Rectal smooth muscle tissue (tissue), 1 donor: ENCODE measurements around the gene CD96.
"Not testable (repeated sequence)": the region's sequence is repeated elsewhere in the genome, so short reads cannot be mapped to it uniquely, and the experiment has no call there.

Experiments
- H3K27ac ChIP-seq: one replicate; pipeline ENCODE4 v1.7.0; 2013; ENCODE audit warnings: low read depth, low read length, inconsistent platforms
- H3K27me3 ChIP-seq: one replicate; pipeline ENCODE4 v1.7.0; 2013; ENCODE audit warnings: low read length; ENCODE audit not compliant: control insufficient read depth, insufficient read depth
- H3K36me3 ChIP-seq: one replicate; pipeline ENCODE4 v1.7.0; 2013; ENCODE audit warnings: low read length; ENCODE audit not compliant: control insufficient read depth, insufficient read depth
- H3K4me1 ChIP-seq: one replicate; pipeline ENCODE4 v1.7.0; 2013; ENCODE audit warnings: low read length; ENCODE audit not compliant: control insufficient read depth, insufficient read depth
- H3K4me3 ChIP-seq: one replicate; pipeline ENCODE4 v1.7.0; 2013; ENCODE audit warnings: low read length
- H3K9ac ChIP-seq: one replicate; pipeline ENCODE4 v1.7.0; 2013; ENCODE audit warnings: low read length

The CD96 gene

GRCh38 chr3:111652492-111653180 lies 110.6 kb downstream of the CD96 start:
- Histone ChIP-seq H3K4me1 (no peaks in the 10 kb centered on the region), H3K9ac (no peak overlapping the region)

GRCh38 chr3:111653766-111654165 lies 111.8 kb downstream of the CD96 start:
- Histone ChIP-seq H3K4me3 (no peak overlapping the region), H3K4me1 (no peaks in the 10 kb centered on the region), H3K36me3 (no peaks in the 10 kb centered on the region), H3K27ac (no peak overlapping the region), H3K27me3 (no peaks in the 10 kb centered on the region), H3K9ac (no peak overlapping the region)

More at GRCh38 chr3:111652492-111653180, 110.6 kb downstream of the CD96 start:
- H3K36me3 ChIP-seq: no peaks in the 10 kb centered on the region
- no peak overlapping the region for H3K27ac ChIP-seq
- no peaks in the 10 kb centered on the region for H3K27me3 ChIP-seq
- H3K4me3 ChIP-seq: no peak overlapping the region

GRCh38 chr3:111662012-111662411 lies 120.0 kb downstream of the CD96 start:
- H3K4me1 ChIP-seq: no peaks in the 10 kb centered on the region
- no peaks in the 10 kb centered on the region for H3K36me3 ChIP-seq
- H3K4me3 ChIP-seq: no peak overlapping the region
- H3K9ac ChIP-seq: no peak overlapping the region
- H3K27me3 ChIP-seq: no peaks in the 10 kb centered on the region
- H3K27ac ChIP-seq: no peak overlapping the region

GRCh38 chr3:111662907-111663306 lies 120.9 kb downstream of the CD96 start:
- no peak overlapping the region for H3K27ac ChIP-seq
- H3K4me3 ChIP-seq: no peak overlapping the region
- no peaks in the 10 kb centered on the region for H3K36me3 ChIP-seq
- no peaks in the 10 kb centered on the region for H3K4me1 ChIP-seq
- H3K27me3 ChIP-seq: no peaks in the 10 kb centered on the region
- no peak overlapping the region for H3K9ac ChIP-seq

- Histone ChIP-seq H3K36me3 (no peaks in the 10 kb centered on the region), H3K9ac (no peak overlapping the region), H3K27me3 (no peaks in the 10 kb centered on the region), H3K27ac (no peak overlapping the region), H3K4me3 (no peak overlapping the region), H3K4me1 (no peaks in the 10 kb centered on the region)
These were observed 124.2 kb downstream of the CD96 start for GRCh38 chr3:111666041-111666735.

GRCh38 chr3:111667170-111667569 lies 125.2 kb downstream of the CD96 start:
- Histone ChIP-seq H3K9ac (no peak overlapping the region), H3K36me3 (no peaks in the 10 kb centered on the region), H3K27me3 (no peaks in the 10 kb centered on the region), H3K27ac (no peak overlapping the region), H3K4me1 (no peaks in the 10 kb centered on the region), H3K4me3 (no peak overlapping the region)

GRCh38 chr3:111667621-111668239 lies 125.7 kb downstream of the CD96 start:
- Histone ChIP-seq H3K27me3 (no peaks in the 10 kb centered on the region), H3K4me3 (no peak overlapping the region), H3K36me3 (no peaks in the 10 kb centered on the region), H3K9ac (no peak overlapping the region), H3K4me1 (no peaks in the 10 kb centered on the region), H3K27ac (no peak overlapping the region)

- Histone ChIP-seq H3K9ac (no peak overlapping the region), H3K27ac (no peak overlapping the region), H3K27me3 (no peaks in the 10 kb centered on the region), H3K4me1 (no peaks in the 10 kb centered on the region), H3K36me3 (no peaks in the 10 kb centered on the region), H3K4me3 (no peak overlapping the region)
These were observed 126.3 kb downstream of the CD96 start for GRCh38 chr3:111668326-111668725.

- Histone ChIP-seq H3K4me1 (no peaks in the 10 kb centered on the region), H3K9ac (peak overlapping the region; percentile 21), H3K36me3 (no peaks in the 10 kb centered on the region), H3K27ac (no peak overlapping the region), H3K4me3 (no peak overlapping the region), H3K27me3 (no peaks in the 10 kb centered on the region)
These were observed 127.0 kb downstream of the CD96 start for GRCh38 chr3:111668888-111669488.

- no peak overlapping the region for H3K9ac ChIP-seq
- no peak overlapping the region for H3K4me3 ChIP-seq
- no peaks in the 10 kb centered on the region for H3K4me1 ChIP-seq
- H3K27ac ChIP-seq: no peak overlapping the region
- no peaks in the 10 kb centered on the region for H3K27me3 ChIP-seq
- H3K36me3 ChIP-seq: no peaks in the 10 kb centered on the region
These were observed 128.1 kb downstream of the CD96 start for GRCh38 chr3:111669926-111670630.

- not testable (repeated sequence) for H3K27ac ChIP-seq, H3K27me3 ChIP-seq, H3K4me3 ChIP-seq, H3K36me3 ChIP-seq, H3K4me1 ChIP-seq, H3K9ac ChIP-seq
These were observed 130.5 kb downstream of the CD96 start for GRCh38 chr3:111672461-111672860.

GRCh38 chr3:111675846-111676210 lies 133.8 kb downstream of the CD96 start:
- Histone ChIP-seq H3K4me1 (no peaks in the 10 kb centered on the region), H3K27ac (no peak overlapping the region), H3K36me3 (no peaks in the 10 kb centered on the region), H3K27me3 (no peaks in the 10 kb centered on the region), H3K4me3 (no peak overlapping the region), H3K9ac (no peak overlapping the region)
